Stimulated activated CD8-positive, alpha-beta memory T cell treated with anti-CD3 and anti-CD28 coated beads, Interleukin-4, amount 100 ng/mL, for 1 hour (primary cell): Measurements from ENCODE around the gene GPR35.

Source experiments
- DNase-seq, 2 donors: peaks; one replicate each; pipeline ENCODE4 v3.0.0-alpha.2; 2020; ENCODE audit warnings: low read depth in 2 of 2, low spot score in 1 of 2

Gene GPR35

GRCh38 chr2:240637116-240637900 lies 12.0 kb downstream of the GPR35 start:
- no peak for DNase-seq

GRCh38 chr2:240637901-240638345 lies 12.6 kb downstream of the GPR35 start:
- no peak for DNase-seq

- DNase-seq: no peak
Measured at GRCh38 chr2:240638512-240639160, 13.4 kb downstream of the GPR35 start.

GRCh38 chr2:240639566-240639965 lies 14.3 kb downstream of the GPR35 start:
- no peak for DNase-seq

GRCh38 chr2:240640939-240641338 lies 15.7 kb downstream of the GPR35 start:
- no peak for DNase-seq

- no peak for DNase-seq
Measured at GRCh38 chr2:240642061-240642805, 17.0 kb downstream of the GPR35 start.

- no peak for DNase-seq
Measured at GRCh38 chr2:240642806-240643092, 17.5 kb downstream of the GPR35 start.

GRCh38 chr2:240643093-240643810 lies 18.0 kb downstream of the GPR35 start:
- no peak for DNase-seq

GRCh38 chr2:240643811-240644150 lies 18.5 kb downstream of the GPR35 start:
- DNase-seq: no peak

- DNase-seq: no peak
Measured at GRCh38 chr2:240644171-240644651, 18.9 kb downstream of the GPR35 start.

- no peak for DNase-seq
Measured at GRCh38 chr2:240644859-240645301, 19.6 kb downstream of the GPR35 start.

- no peak for DNase-seq
Measured at GRCh38 chr2:240645346-240645745, 20.1 kb downstream of the GPR35 start.

GRCh38 chr2:240645801-240646175 lies 20.5 kb downstream of the GPR35 start:
- DNase-seq: no peak

- DNase-seq: no peak
Measured at GRCh38 chr2:240646176-240646899, 21.1 kb downstream of the GPR35 start.

- DNase-seq: no peak
Measured at GRCh38 chr2:240646900-240647502, 21.7 kb downstream of the GPR35 start.

GRCh38 chr2:240647503-240648154 lies 22.3 kb downstream of the GPR35 start:
- DNase-seq: no peak

GRCh38 chr2:240648155-240648649 lies 22.9 kb downstream of the GPR35 start:
- no peak for DNase-seq

GRCh38 chr2:240648650-240649275 lies 23.5 kb downstream of the GPR35 start:
- no peak for DNase-seq

GRCh38 chr2:240649331-240649730 lies 24.1 kb downstream of the GPR35 start:
- DNase-seq: no peak
